AG09319 (cell line): ENCODE results near the gene MCMBP.
A peak's percentile ranks its signal among the peaks of the same experiment; 100 is the strongest.

Source experiments
- DNase-seq: peaks from one replicate; pipeline ENCODE4 v3.0.0-alpha.2; 2010; ENCODE audit warnings: low read depth; ENCODE audit errors: extremely low read depth
- TF ChIP-seq, protein P1 (sequence below): IDR thresholded peaks from 2 replicates; pipeline ENCODE4 v1.5.1; 2011; ENCODE audit warnings: low read depth, mild to moderate bottlenecking, inconsistent platforms, low read length, moderate library complexity

MCMBP gene

DNA sequence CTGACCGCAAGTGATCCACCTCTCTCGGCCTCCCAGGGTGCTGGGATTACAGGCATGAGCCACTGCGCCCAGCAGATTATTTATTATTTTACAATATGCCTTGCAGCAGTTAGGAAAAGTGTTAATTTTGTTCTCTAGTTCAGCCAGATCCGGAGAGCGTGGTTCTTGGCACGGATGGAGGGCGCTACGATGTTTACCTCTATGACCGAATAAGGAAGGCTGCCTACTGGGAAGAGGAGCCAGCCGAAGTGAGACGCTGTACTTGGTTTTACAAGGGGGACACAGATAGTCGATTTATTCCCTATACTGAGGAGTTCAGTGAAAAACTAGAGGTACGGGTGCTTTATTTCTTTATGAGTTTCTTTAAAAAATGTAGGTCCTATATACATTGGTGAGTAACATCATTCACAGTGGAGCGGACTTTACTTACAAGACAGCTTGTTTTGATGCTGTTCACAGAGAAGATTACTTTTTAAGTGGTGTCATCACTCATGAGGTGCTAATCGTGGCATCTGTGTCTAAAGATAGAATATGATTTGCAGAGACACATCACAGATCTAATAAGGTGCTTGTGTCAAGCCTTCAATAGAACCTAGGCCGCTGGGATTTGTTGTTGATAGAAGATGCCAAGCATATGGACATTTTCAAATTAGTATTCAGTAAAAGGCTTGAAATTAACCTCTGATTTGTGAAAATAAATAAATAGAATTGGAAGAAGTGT lies 31.5 kb upstream of the MCMBP start:
- TF ChIP-seq, protein P1, sequence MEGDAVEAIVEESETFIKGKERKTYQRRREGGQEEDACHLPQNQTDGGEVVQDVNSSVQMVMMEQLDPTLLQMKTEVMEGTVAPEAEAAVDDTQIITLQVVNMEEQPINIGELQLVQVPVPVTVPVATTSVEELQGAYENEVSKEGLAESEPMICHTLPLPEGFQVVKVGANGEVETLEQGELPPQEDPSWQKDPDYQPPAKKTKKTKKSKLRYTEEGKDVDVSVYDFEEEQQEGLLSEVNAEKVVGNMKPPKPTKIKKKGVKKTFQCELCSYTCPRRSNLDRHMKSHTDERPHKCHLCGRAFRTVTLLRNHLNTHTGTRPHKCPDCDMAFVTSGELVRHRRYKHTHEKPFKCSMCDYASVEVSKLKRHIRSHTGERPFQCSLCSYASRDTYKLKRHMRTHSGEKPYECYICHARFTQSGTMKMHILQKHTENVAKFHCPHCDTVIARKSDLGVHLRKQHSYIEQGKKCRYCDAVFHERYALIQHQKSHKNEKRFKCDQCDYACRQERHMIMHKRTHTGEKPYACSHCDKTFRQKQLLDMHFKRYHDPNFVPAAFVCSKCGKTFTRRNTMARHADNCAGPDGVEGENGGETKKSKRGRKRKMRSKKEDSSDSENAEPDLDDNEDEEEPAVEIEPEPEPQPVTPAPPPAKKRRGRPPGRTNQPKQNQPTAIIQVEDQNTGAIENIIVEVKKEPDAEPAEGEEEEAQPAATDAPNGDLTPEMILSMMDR, result no peak
- no peak for DNase-seq

DNA sequence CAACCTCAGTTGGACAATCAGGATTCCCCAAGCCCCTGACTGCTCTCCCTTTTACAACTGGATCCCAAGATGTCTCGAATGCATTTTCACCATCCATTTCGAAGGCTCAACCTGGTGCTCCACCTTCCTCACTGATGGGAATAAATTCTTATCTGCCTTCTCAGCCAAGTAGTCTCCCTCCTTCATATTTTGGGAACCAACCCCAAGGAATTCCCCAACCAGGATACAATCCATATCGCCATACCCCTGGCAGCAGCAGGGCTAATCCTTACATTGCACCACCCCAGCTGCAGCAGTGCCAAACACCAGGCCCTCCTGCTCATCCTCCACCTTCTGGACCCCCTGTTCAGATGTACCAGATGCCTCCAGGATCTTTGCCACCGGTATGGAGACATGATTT lies 25.9 kb upstream of the MCMBP start:
- TF ChIP-seq, protein P1, result no peak
- DNase-seq, result no peak

DNA sequence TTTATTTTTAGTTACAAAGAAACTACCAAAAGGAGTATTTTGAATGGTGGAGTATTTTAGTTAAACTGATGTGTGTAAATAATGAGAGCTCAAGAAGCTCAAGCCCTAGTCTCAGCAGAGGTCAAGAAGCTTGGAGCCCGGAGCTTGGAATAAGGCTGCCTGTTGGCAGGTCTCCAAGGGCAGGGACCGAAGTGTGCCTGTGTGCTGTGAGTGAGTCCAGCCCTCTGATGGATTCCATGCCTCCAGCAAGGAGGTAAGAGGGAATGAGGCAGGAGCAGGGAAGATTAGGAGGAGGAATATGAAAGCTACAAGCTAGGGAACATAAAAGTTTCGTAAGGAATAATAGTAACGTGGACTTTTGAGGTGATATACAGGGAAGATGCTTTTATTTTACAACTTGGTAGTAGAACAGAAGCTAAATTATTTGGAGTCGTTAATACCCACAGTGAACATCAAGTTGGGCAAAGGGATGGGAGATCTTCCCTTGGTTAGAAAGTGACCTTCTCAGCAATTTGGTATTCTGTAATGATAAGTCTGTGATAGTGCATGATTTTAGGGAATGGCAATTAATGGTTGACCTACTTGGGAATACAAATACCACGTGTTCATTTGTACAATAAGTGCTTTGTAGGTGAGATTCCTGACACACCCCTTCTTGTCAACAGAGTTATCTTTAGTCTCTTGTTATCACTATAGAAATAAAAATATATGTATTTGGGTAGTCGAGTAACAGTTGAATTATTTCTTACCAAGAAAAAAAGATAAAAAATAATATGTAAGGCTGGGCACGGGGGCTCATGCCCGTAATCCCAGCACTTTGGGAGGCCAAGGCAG lies 24.5 kb upstream of the MCMBP start:
- DNase-seq, result no peak
- TF ChIP-seq, protein P1, result no peak

DNA sequence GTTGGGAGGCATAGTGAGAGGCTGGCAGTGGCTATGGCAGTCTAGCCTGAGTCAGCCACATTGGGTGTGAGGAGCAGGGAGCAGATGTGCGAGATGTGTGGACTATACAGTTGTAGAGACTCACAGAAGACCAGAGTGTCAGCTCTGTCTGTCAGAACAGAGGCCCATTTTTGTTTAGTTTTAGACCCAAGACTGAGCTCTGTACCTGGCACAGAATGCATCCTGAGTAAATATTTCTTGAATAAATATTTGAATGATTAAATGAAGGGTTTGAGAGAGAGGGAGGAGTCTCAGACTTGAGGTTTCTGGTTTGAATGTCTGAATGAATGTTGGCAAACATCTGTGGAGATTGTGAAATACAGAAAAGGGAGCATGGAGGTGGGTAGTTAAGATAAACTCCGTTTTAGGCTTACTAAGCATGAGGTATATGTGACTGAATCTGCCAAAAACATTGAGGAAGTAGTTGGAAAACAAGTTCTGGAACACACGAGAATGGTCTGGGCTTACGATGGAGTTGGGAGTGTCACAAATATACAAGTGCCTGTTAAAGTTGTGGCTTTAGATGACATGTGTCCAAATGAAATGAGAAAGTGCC lies 23.5 kb upstream of the MCMBP start:
- peak; percentile 62 for DNase-seq
- TF ChIP-seq, protein P1, result no peak

DNA sequence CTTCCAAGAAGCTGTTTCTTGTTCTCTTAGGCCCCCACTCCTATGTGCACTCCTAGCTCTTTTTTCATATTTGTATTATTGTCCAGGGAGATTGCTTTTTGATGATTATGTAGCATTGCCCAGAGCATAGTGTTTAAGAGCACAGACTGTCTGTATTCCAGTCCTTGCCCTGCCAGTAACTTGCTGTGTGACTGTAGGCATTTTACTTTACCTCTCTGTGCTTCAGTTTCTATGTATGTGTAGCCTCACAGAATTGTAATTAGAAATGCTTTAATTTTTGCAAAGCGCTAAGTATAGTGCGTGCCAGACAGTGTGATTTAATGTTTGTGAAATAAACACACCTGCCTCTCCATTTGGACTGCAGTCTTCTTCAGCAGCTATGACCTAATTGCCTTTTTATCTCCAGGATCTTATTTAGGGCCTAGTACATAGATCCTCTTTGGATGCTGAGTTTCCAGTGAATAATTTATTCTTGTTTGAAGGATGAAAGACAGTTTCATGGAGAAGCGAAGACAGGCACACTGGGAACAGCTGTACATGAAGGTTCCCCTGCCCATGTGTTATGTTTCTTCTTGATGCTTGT lies 21.3 kb upstream of the MCMBP start:
- TF ChIP-seq, protein P1, result no peak
- DNase-seq, result no peak

DNA sequence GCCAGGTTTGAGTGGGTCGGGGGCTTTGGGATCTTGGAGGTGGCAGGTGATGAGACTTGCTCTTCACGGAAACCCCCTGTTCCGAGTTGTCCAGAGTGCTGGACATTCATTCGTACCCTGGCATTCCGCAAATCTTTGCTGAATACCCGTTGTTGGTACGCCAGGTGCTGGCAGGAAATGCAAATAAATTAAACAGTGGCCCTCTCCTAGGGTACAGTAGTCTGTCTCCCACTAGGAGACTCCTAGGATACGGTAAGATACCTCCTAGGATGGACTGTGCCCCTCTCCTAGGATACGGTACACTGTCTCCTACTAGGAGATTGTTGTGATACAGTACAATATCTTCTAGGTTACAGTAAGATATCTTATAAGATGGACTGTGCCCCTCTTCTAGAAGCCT lies 20.4 kb upstream of the MCMBP start:
- no peak for DNase-seq
- TF ChIP-seq, protein P1, result no peak
